ENCODE measurements around the gene NDC80.

- TF ChIP-seq CTCF (IDR thresholded peaks at IDR 0.05) (no peak), EP300 (IDR thresholded peaks at IDR 0.05) (no peak), POLR2AphosphoS5 (IDR thresholded peaks at IDR 0.05) (no peak), POLR2A (IDR thresholded peaks at IDR 0.05) (no peak)
These were observed 26.2 kb upstream of the NDC80 start for GRCh38 chr18:2545155-2545554.

Data from suprapubic skin (tissue), 4 donors.